Upper lobe of right lung (tissue), 1 donor: ENCODE results near the gene COA8. TPM values are rescaled to one million over a fixed set of nuclear protein-coding genes. Genes with fewer than 3 reads are reported as not detected.
A peak's percentile ranks its signal among the peaks of the same experiment; 100 is the strongest.

Experiments
- ATAC-seq: fragments of 200-7000 bp; cut with Tn5 transposase; one replicate; pipeline ENCODE4 v1.9.1; 2020; ENCODE audit warnings: mild to moderate bottlenecking, moderate library complexity
- DNase-seq: peaks from one replicate; pipeline ENCODE4 v3.0.0-alpha.2; 2020
- H3K27ac ChIP-seq: fragments of 200-600 bp; one replicate; pipeline ENCODE4 v1.8.0; 2022
- H3K27me3 ChIP-seq: fragments of 200-600 bp; one replicate; pipeline ENCODE4 v1.8.0; 2022; ENCODE audit warnings: mild to moderate bottlenecking
- H3K36me3 ChIP-seq: fragments of 200-600 bp; one replicate; pipeline ENCODE4 v1.8.0; 2022
- H3K4me1 ChIP-seq: fragments of 200-600 bp; one replicate; pipeline ENCODE4 v1.8.0; 2022
- H3K4me3 ChIP-seq: fragments of 200-600 bp; one replicate; pipeline ENCODE4 v1.8.0; 2022; ENCODE audit warnings: mild to moderate bottlenecking
- H3K9me3 ChIP-seq: fragments of 200-600 bp; one replicate; pipeline ENCODE4 v1.8.0; 2022
- intact Hi-C: fragments of 100-400 bp; cut with DNase I; formaldehyde crosslinking; loops from one replicate; pipeline ENCODE4 v1.11.0; 2022
- total RNA-seq: library from RNA; stranded (reverse); fragmentation: NEBNext Ultra II Directional; extraction: Animal tissue kit (Norgen Biotek cat#: 25700); gene quantifications from one replicate; pipeline ENCODE4 v1.2.1, GENCODE V29; 2021
- TF ChIP-seq, protein P1 (sequence below): fragments of 200-600 bp; IDR thresholded peaks from one replicate; pipeline ENCODE4 v1.8.0; 2022; ENCODE audit warnings: antibody characterized with exemption
- donor health status: DM: no; HTN: yes; CAD: no; lungs with severe emphysema.

The COA8 gene
- total RNA-seq, 1 donor from 2014 or later, result 29.7 TPM

GRCh38 chr14:103561381-103562178 is 1.2 kb upstream of the COA8 start:
- peaks cover 65% of the 10 kb centered on the region for H3K4me1 ChIP-seq
- H3K4me3 ChIP-seq, result peak overlapping the region; percentile 87
- peak; percentile 43 for ATAC-seq
- no peaks in the 10 kb centered on the region for H3K27me3 ChIP-seq
- intact Hi-C loops, result no loop called here
- DNase-seq, result peak; percentile 76
- H3K36me3 ChIP-seq, result peaks cover 36% of the 10 kb centered on the region
- TF ChIP-seq, protein P1, sequence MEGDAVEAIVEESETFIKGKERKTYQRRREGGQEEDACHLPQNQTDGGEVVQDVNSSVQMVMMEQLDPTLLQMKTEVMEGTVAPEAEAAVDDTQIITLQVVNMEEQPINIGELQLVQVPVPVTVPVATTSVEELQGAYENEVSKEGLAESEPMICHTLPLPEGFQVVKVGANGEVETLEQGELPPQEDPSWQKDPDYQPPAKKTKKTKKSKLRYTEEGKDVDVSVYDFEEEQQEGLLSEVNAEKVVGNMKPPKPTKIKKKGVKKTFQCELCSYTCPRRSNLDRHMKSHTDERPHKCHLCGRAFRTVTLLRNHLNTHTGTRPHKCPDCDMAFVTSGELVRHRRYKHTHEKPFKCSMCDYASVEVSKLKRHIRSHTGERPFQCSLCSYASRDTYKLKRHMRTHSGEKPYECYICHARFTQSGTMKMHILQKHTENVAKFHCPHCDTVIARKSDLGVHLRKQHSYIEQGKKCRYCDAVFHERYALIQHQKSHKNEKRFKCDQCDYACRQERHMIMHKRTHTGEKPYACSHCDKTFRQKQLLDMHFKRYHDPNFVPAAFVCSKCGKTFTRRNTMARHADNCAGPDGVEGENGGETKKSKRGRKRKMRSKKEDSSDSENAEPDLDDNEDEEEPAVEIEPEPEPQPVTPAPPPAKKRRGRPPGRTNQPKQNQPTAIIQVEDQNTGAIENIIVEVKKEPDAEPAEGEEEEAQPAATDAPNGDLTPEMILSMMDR, result no peak
- no peaks in the 10 kb centered on the region for H3K9me3 ChIP-seq
- H3K27ac ChIP-seq, result peak overlapping the region; percentile 97

DNA sequence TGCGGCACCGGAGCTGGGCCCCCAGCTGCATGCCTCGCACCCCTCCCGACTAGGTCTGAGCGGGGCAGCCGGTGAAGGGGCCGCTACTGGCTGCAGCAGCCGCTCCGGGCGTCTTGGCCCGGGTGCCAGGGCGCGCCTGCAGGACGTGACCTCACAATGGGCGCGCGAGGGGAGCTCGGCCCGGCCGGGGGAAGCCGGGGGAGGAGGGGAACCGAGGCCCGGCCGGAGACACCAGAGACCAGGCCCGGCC is 656 bp upstream of the COA8 start:
- peaks cover 61% of the 10 kb centered on the region for H3K4me1 ChIP-seq
- peak; percentile 70 for ATAC-seq

DNA sequence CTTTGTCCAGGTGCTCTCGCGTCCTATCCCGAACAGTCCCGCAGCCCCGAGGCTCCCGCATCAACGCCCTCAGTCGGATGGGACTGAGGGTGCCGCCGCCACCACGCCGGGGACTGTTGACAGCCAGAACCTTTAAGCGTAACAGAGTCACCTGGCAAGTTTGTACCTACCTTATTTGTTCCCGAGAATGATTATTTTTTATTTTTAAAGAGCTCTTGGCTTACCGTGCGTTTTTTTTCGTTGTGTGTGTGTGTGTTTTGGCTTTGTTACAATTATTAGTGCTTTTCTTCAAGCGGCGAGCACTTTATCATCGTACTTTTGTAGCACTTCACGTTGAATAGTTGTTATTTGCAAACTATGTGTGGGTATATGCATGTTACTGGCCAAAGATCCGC is 463 bp downstream of the COA8 start:
- DNase-seq (no peak), ATAC-seq (no peak)
- intact Hi-C loops, result no loop called here
- Histone ChIP-seq H3K9me3 (no peaks in the 10 kb centered on the region), H3K27me3 (no peaks in the 10 kb centered on the region), H3K4me3 (peak overlapping the region; percentile 87), H3K4me1 (peaks cover 50% of the 10 kb centered on the region), H3K27ac (peak overlapping the region; percentile 97), H3K36me3 (peaks cover 27% of the 10 kb centered on the region)
- TF ChIP-seq, protein P1, result no peak

More for the DNA sequence above, 656 bp upstream of the COA8 start:
- intact Hi-C loops, result no loop called here
- H3K27ac ChIP-seq, result peak overlapping the region; percentile 97
- peak overlapping the region; percentile 87 for H3K4me3 ChIP-seq
- no peaks in the 10 kb centered on the region for H3K27me3 ChIP-seq
- peaks cover 39% of the 10 kb centered on the region for H3K36me3 ChIP-seq
- no peaks in the 10 kb centered on the region for H3K9me3 ChIP-seq
- TF ChIP-seq, protein P1, result no peak
- DNase-seq, result no peak

DNA sequence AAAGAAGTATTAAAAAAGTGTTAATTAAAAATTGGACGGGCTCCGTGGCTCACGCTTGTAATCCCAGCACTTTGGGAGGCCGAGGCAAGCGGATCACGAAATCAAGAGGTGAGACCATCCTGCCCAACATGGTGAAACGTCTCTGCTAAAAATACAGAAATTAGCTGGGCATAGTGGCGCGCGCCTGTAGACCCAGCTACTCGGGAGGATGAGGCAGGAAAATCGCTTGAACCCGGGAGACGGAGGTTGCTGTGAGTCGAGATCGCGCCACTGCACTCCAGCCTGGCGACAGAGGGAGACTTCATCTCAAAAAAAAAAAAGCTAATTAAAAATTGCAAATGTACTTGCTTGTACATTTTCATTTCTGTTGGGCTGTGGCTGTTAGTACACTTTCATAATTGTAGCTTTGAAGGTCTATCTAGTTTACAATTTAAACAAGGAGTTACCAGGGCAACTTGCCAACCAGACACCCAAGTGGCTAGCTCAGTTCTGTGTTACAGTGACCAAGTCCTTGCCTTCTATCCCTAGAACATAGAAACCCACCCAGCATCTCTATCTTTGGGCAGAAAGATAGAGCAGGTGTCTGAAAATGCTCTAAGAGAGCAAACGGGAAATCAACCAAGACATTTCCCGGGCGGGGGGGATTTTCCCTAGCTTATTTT is 1.2 kb downstream of the COA8 start:
- H3K9me3 ChIP-seq, result no peaks in the 10 kb centered on the region
- H3K27me3 ChIP-seq, result no peaks in the 10 kb centered on the region
- peak overlapping the region; percentile 97 for H3K27ac ChIP-seq
- TF ChIP-seq, protein P1, result no peak
- ATAC-seq, result no peak
- peaks cover 42% of the 10 kb centered on the region for H3K4me1 ChIP-seq
- peak overlapping the region; percentile 87 for H3K4me3 ChIP-seq
- intact Hi-C loops, result no loop called here
- peaks cover 20% of the 10 kb centered on the region for H3K36me3 ChIP-seq
- no peak for DNase-seq

DNA sequence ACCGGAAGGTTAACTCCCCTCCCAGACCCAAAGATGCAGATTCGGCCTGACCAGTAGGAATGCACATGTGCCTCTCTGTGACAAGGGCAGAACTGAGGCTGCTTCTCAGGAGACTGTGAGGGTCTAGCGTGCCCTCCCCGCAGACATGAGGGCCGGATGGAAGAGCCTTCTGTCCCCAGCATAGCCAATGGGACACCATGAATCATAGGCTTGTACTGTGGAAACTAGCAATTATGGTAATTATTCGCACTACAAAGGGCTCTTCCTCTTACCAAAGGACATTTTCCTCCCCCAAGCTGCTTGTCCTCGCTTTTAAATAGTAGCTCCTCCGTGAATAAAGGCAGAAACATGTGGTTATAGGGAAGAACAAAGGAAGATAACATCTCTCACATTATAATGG is 6.2 kb downstream of the COA8 start:
- intact Hi-C loops, result no loop called here
- DNase-seq, result no peak
- Histone ChIP-seq H3K36me3 (peaks cover 19% of the 10 kb centered on the region), H3K27me3 (no peaks in the 10 kb centered on the region), H3K4me3 (no peak overlapping the region), H3K27ac (no peak overlapping the region), H3K9me3 (no peaks in the 10 kb centered on the region), H3K4me1 (peaks cover 14% of the 10 kb centered on the region)
- TF ChIP-seq, protein P1, result no peak
- ATAC-seq, result no peak
